HL-60 (cell line): ENCODE results near the gene GSTA5.
"Not testable (repeated sequence)": the region's sequence is repeated elsewhere in the genome, so short reads cannot be mapped to it uniquely, and the experiment has no call there.

Experiments used
- DNase-seq, 2 experiments: peaks; one replicate each; pipeline ENCODE4 v3.0.0-alpha.2; 2010 to 2020; ENCODE audit warnings: low read depth in 1 of 2, low spot score in 1 of 2
- H3K27ac ChIP-seq: fragments of 250-450 bp; sonication (Bioruptor Pico); replicated peaks from 2 replicates; pipeline ENCODE4 v1.5.1; 2020; ENCODE audit warnings: mild to moderate bottlenecking, moderate library complexity
- H3K27me3 ChIP-seq: fragments of 250-450 bp; sonication (Bioruptor Pico); 2 replicates; pipeline ENCODE4 v1.5.1; 2021; ENCODE audit warnings: mild to moderate bottlenecking, moderate library complexity; ENCODE audit not compliant: insufficient read depth, poor library complexity, severe bottlenecking
- H3K4me3 ChIP-seq: replicated peaks from 2 replicates; pipeline ENCODE4 v1.5.1; 2011; ENCODE audit warnings: mild to moderate bottlenecking, control low read depth, low read length; ENCODE audit not compliant: insufficient read depth
- CTCF ChIP-seq: IDR thresholded peaks from one replicate; pipeline ENCODE4 v1.5.1; 2011; ENCODE audit warnings: low read length, control low read depth, inconsistent platforms; ENCODE audit not compliant: insufficient read depth
- GABPA ChIP-seq: IDR thresholded peaks from 2 replicates; pipeline ENCODE4 v1.6.1; 2012; ENCODE audit warnings: low read depth
- POLR2AphosphoS5 ChIP-seq: IDR thresholded peaks from 2 replicates; pipeline ENCODE4 v1.6.1; 2012; ENCODE audit warnings: low read depth
- REST ChIP-seq: IDR thresholded peaks from 2 replicates; pipeline ENCODE4 v1.6.1; 2012; ENCODE audit warnings: low read depth; ENCODE audit not compliant: insufficient replicate concordance
- SPI1 ChIP-seq: IDR thresholded peaks from 2 replicates; pipeline ENCODE4 v1.6.1; 2012; ENCODE audit warnings: low read depth, mild to moderate bottlenecking, borderline replicate concordance

GSTA5 gene

DNA sequence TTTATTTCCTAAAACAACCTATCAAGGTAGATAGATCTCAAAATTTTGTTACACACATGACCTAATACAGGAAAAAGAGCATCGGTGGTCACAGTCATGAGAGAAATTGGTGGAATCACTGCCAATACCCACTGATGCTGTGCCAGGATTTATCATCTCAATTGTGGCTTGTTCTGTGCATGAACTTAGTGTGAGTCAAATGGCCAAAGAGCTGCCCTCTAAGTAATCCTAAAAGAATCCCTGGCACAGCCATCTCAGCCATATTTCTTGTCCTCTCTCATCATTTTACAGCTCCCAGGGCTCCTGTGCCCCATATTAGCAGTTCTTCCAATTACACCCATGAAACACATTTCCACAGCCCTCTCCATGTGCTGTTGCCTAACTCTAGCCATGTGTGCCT is 6.1 kb downstream of the GSTA5 start:
- Histone ChIP-seq H3K4me3 (no peak overlapping the region), H3K27ac (no peak overlapping the region), H3K27me3 (no peaks in the 10 kb centered on the region)
- DNase-seq: no peak
- TF ChIP-seq REST (no peak), CTCF (no peak), SPI1 (no peak)

- not testable (repeated sequence) for H3K4me3 ChIP-seq, H3K27me3 ChIP-seq, DNase-seq, H3K27ac ChIP-seq
Measured at GRCh38 chr6:52830869-52831268, 9.7 kb downstream of the GSTA5 start.

GRCh38 chr6:52829046-52829817 is 11.4 kb downstream of the GSTA5 start:
- H3K4me3 ChIP-seq: no peak overlapping the region
- no peak for DNase-seq
- TF ChIP-seq POLR2AphosphoS5: no peak
- no peak for TF ChIP-seq GABPA
- no peak for TF ChIP-seq REST
- no peak for TF ChIP-seq SPI1
- TF ChIP-seq CTCF: no peak
- H3K27ac ChIP-seq: no peak overlapping the region
- H3K27me3 ChIP-seq: no peaks in the 10 kb centered on the region

- H3K27me3 ChIP-seq, H3K4me3 ChIP-seq, H3K27ac ChIP-seq, DNase-seq: not testable (repeated sequence)
Measured at GRCh38 chr6:52828621-52829020, 12.0 kb downstream of the GSTA5 start.

DNA sequence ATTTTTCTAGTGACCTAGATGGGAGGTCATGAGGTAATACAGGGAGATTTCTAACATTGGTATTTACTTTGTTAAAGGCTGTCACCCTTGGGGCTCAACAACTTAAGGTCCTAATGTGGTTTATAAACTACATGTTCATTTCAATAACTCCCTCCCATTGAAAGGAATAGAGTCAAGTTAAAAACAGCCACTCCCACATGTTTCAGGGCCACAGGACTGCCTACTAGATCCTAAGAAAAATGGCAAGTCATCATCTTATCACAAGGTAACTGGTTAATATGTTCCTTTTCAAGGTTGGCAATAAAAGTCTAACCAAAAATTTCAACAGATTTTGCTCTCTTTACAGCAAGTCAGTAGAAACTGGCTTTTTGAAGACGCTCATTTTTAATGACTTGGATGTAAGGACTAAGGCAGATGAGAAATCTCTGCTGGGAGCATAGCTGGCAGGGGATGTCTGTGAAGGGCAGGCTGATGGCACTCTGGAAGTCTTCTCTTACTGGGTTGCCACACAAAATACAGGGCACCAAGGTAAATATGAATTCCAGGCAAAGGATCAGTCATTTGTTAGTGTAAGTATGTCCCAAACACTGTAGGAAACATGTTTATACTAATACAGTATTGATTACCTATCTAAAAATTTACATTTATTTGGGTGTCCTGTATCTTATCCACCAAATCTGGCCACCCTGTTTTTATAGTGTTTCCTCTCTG is 13.4 kb downstream of the GSTA5 start:
- H3K27ac ChIP-seq, H3K27me3 ChIP-seq, H3K4me3 ChIP-seq, DNase-seq: not testable (repeated sequence)
